RPMI7951 (cell line): ENCODE results near the gene AGPAT2. TPM values are rescaled to one million over a fixed set of nuclear protein-coding genes. Genes with fewer than 3 reads are reported as not detected.

Source experiments
- DNase-seq: peaks from one replicate; pipeline ENCODE4 v3.0.0-alpha.2; 2012; ENCODE audit warnings: low read depth
- total RNA-seq: library from RNA; depleted of rRNA; stranded (reverse); fragments of >200 nt; shearing (Covaris generic); gene quantifications from 2 replicates; pipeline ENCODE4 v1.2.3, GENCODE V29; 2014

AGPAT2 gene
- total RNA-seq, 1 experiment from 2014 or later, result 20.4 TPM

GRCh38 chr9:136662656-136663581 lies 24.3 kb downstream of the AGPAT2 start, which contains the start of gene EGFL7:
Gene EGFL7, plus strand, starts transcription at chr9:136662916. Its CDS starts 5,367 bp downstream, at chr9:136668283.
- DNase-seq, result no peak

- no peak for DNase-seq
These were observed 25.0 kb downstream of the AGPAT2 start for GRCh38 chr9:136662326-136662655.

GRCh38 chr9:136661641-136662325 lies 25.5 kb downstream of the AGPAT2 start:
- no peak for DNase-seq

- no peak for DNase-seq
These were observed 26.2 kb downstream of the AGPAT2 start for GRCh38 chr9:136660971-136661550.

GRCh38 chr9:136659861-136660784 lies 27.1 kb downstream of the AGPAT2 start:
- DNase-seq, result no peak

- DNase-seq, result no peak
These were observed 28.3 kb downstream of the AGPAT2 start for GRCh38 chr9:136658849-136659535.

GRCh38 chr9:136657974-136658848 lies 29.0 kb downstream of the AGPAT2 start:
- DNase-seq, result no peak

GRCh38 chr9:136656795-136657611 lies 30.3 kb downstream of the AGPAT2 start:
- no peak for DNase-seq

- DNase-seq, result no peak
These were observed 31.0 kb downstream of the AGPAT2 start for GRCh38 chr9:136656183-136656738.

GRCh38 chr9:136655536-136656182 lies 31.6 kb downstream of the AGPAT2 start:
- no peak for DNase-seq

GRCh38 chr9:136654820-136655535 lies 32.3 kb downstream of the AGPAT2 start:
- no peak for DNase-seq

- no peak for DNase-seq
These were observed 33.8 kb downstream of the AGPAT2 start for GRCh38 chr9:136653323-136654079.

- DNase-seq, result no peak
These were observed 35.4 kb downstream of the AGPAT2 start for GRCh38 chr9:136651860-136652259.

GRCh38 chr9:136650648-136651047 lies 36.6 kb downstream of the AGPAT2 start:
- DNase-seq, result no peak

- DNase-seq, result no peak
These were observed 37.2 kb downstream of the AGPAT2 start for GRCh38 chr9:136650021-136650420.

GRCh38 chr9:136648751-136649150 lies 38.5 kb downstream of the AGPAT2 start:
- peak; percentile 41 for DNase-seq
